NCI-H128 (cell line): ENCODE data around the gene ITGB1BP2.
"Not testable (repeated sequence)": the region's sequence is repeated elsewhere in the genome, so short reads cannot be mapped to it uniquely, and the experiment has no call there.

Experiments
- DNase-seq: peaks from one replicate; lab custom pipeline; 2025; ENCODE audit not compliant: unreplicated experiment; lab: John Stamatoyannopoulos, UW

The ITGB1BP2 gene

GRCh38 chrX:71300495-71300894, 1.1 kb upstream of the ITGB1BP2 start:
- DNase-seq = not testable (repeated sequence)

DNA sequence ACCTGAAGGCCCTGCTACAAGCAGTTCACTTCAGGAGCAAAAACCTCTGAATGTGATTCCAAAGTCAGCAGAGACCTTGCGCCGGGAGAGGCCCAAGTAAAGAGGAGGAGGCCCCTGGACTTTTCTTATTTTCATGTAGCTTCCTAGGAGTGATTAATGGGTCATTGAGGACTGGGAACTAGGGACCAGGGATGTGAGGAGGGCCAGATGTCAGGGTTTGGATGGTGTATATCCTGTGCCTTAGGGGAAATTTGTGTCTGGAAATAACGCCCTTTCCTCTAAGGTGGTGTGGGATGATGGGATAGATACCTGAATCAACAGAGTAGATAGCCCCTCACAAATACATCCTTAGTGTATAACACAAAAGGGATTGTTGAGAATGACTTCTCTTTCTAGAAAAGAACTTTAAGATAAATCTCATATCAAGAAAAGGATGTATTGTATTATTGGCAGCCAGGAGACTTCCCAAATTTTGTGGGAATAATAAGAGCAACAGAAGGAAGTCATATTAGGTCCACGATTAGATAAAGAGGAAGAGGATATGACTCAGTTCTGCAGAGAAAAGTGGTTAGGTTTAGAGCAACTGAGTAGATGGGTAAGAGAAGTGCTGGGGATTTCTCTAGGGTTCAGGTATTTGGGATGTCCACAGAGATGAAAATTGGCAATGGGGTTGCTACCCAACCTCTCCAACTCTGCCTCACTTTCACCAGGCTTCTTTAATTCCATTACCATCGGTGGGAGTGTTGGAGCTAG, 1.1 kb downstream of the ITGB1BP2 start:
- DNase-seq = no peak

GRCh38 chrX:71304561-71304960, 3.0 kb downstream of the ITGB1BP2 start:
- DNase-seq = no peak

DNA sequence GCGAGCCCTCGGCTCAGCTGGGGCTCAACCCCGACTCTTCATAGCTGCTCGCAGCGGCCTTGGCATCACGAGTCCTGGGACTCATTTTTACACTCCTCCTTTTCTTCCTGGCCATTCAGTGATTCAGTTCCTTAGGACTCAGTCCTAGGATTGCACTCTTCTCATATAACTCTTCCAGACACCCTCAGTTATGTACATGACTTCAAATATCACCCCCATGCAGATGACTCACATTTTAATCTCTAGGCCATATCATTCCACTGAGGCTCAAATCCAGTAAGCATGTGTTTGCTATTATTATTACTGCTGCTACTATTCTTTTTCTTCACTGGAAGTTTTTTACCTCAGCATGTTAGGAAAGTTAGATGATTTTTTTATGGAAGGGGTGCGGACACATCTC, 14.4 kb downstream of the ITGB1BP2 start:
- DNase-seq = no peak

DNA sequence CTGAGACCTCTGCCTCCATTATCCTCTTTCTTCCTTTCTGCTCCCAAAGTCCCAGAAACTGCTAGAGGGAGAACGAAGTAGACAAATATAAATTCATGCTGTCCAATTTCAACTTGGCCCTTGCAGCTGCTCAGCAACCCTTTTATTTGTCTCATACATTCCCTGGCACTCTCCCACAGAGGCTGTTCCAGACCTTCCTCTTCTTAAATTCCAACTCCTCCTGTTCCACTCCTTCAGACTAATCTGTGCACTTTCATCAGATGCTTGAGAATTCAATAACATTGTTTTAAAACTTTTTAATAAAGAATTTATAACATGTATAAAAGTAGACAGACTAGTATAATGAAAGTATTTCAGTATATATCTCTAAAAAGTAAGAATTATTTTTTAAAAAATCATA, 15.4 kb downstream of the ITGB1BP2 start:
- DNase-seq = not testable (repeated sequence)

GRCh38 chrX:71320126-71320525, 18.6 kb downstream of the ITGB1BP2 start:
- DNase-seq = no peak

- no peak for DNase-seq
These were observed 20.2 kb downstream of the ITGB1BP2 start for GRCh38 chrX:71321731-71322130.

- DNase-seq = not testable (repeated sequence)
These were observed 22.9 kb downstream of the ITGB1BP2 start for GRCh38 chrX:71324452-71324851.

- DNase-seq = no peak
These were observed 24.8 kb downstream of the ITGB1BP2 start for GRCh38 chrX:71326394-71326793.

- not testable (repeated sequence) for DNase-seq
These were observed 47.7 kb downstream of the ITGB1BP2 start for GRCh38 chrX:71349151-71349665.

DNA sequence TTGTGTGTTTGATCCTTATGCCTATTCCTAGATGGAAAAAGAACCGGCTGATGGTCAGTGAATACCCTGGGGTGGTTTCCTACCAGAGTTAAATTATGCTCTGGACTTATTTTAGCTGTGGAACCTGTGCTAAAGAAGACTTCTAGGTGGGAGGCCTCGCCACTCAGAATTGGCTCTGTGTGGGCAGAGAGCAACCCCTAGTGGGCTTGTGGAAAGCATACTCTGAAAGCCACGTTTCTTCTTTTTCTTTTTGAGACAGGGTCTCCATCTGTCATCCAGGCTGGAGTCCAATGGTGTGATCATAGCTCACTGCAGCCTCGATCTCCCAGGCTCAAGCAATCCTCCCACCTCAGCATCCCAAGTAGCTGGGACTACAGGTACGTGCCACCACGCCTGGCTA, 48.3 kb downstream of the ITGB1BP2 start:
- not testable (repeated sequence) for DNase-seq

DNA sequence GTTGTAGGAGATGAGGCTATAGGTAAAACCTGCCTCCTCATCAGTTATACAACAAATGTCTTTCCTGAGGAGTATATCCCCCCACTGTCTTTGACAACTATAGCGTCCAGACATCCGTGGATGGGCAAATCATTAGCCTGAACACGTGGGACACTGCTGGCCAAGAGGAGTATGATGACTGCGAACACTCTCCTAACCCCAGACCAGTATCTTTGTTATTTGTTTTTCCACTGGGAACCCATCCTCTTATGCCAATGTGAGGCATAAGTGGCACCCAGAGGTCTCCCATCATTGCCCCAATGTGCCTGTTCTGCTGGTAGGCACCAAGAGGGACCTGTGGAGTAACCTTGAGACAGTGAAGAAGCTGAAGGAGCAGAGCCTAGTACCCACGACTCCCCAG, 50.9 kb downstream of the ITGB1BP2 start:
- DNase-seq = not testable (repeated sequence)
